ENCODE measurements around the gene CHRNA4.

CHRNA4 gene

GRCh38 chr20:63325554-63326313 lies 35.4 kb downstream of the CHRNA4 start:
- no peaks in the 10 kb centered on the region for H3K4me1 ChIP-seq (ENCODE audit: low read length)
- no peak overlapping the region for H2AFZ ChIP-seq (ENCODE audit: low read depth, low read length)
- peaks cover 13% of the 10 kb centered on the region; the same call in 1 of the 2 replicates for H3K27me3 ChIP-seq (ENCODE audit: low read depth, low read length)
- no peak overlapping the region for H3K9ac ChIP-seq (ENCODE audit: low read length)
- H4K20me1 ChIP-seq (ENCODE audit: insufficient read depth, low read length), result no peaks in the 10 kb centered on the region
- no peak overlapping the region for H3K4me2 ChIP-seq (ENCODE audit: low read length)
- H3K79me2 ChIP-seq (ENCODE audit: low read length), result no peaks in the 10 kb centered on the region
- no peak for TF ChIP-seq EZH2phosphoT487 (IDR thresholded peaks at IDR 0.05; ENCODE audit: low read depth)
- no peak for TF ChIP-seq CTCF (IDR thresholded peaks at IDR 0.05; ENCODE audit: low read depth, low read length)
- no peaks in the 10 kb centered on the region for H3K9me3 ChIP-seq (ENCODE audit: insufficient read depth, low read length)
- H3K27ac ChIP-seq (ENCODE audit: low read length), result no peak overlapping the region
- no peak overlapping the region for H3K4me3 ChIP-seq (ENCODE audit: low read length)
- no peaks in the 10 kb centered on the region for H3K36me3 ChIP-seq (replicated peaks; ENCODE audit: low read depth, low read length)

GRCh38 chr20:63325021-63325471 lies 36.1 kb downstream of the CHRNA4 start:
- Histone ChIP-seq H3K36me3 (replicated peaks; ENCODE audit: low read depth, low read length) (no peaks in the 10 kb centered on the region), H3K27ac (ENCODE audit: low read length) (no peak overlapping the region), H3K79me2 (ENCODE audit: low read length) (no peaks in the 10 kb centered on the region)

GRCh38 chr20:63323357-63323981 lies 37.7 kb downstream of the CHRNA4 start:
- Histone ChIP-seq H3K9me3 (ENCODE audit: insufficient read depth, low read length) (no peaks in the 10 kb centered on the region), H3K36me3 (replicated peaks; ENCODE audit: low read depth, low read length) (no peaks in the 10 kb centered on the region), H3K4me2 (ENCODE audit: low read length) (no peak overlapping the region), H3K79me2 (ENCODE audit: low read length) (no peaks in the 10 kb centered on the region), H3K27ac (ENCODE audit: low read length) (no peak overlapping the region), H3K4me3 (ENCODE audit: low read length) (no peak overlapping the region), H2AFZ (ENCODE audit: low read depth, low read length) (no peak overlapping the region), H4K20me1 (ENCODE audit: insufficient read depth, low read length) (no peaks in the 10 kb centered on the region), H3K9ac (ENCODE audit: low read length) (no peak overlapping the region), H3K27me3 (ENCODE audit: low read depth, low read length) (peaks cover 13% of the 10 kb centered on the region; the same call in 1 of the 2 replicates), H3K4me1 (ENCODE audit: low read length) (no peaks in the 10 kb centered on the region)
- TF ChIP-seq CTCF (IDR thresholded peaks at IDR 0.05; ENCODE audit: low read depth, low read length) (no peak), EZH2phosphoT487 (IDR thresholded peaks at IDR 0.05; ENCODE audit: low read depth) (no peak)

More at GRCh38 chr20:63325021-63325471, 36.1 kb downstream of the CHRNA4 start:
- H3K4me3 ChIP-seq (ENCODE audit: low read length), result no peak overlapping the region
- no peak overlapping the region for H3K4me2 ChIP-seq (ENCODE audit: low read length)
- H2AFZ ChIP-seq (ENCODE audit: low read depth, low read length), result no peak overlapping the region
- H3K4me1 ChIP-seq (ENCODE audit: low read length), result no peaks in the 10 kb centered on the region
- H3K9ac ChIP-seq (ENCODE audit: low read length), result no peak overlapping the region
- H3K27me3 ChIP-seq (ENCODE audit: low read depth, low read length), result peaks cover 13% of the 10 kb centered on the region; the same call in 1 of the 2 replicates
- no peak for TF ChIP-seq EZH2phosphoT487 (IDR thresholded peaks at IDR 0.05; ENCODE audit: low read depth)
- no peak for TF ChIP-seq CTCF (IDR thresholded peaks at IDR 0.05; ENCODE audit: low read depth, low read length)
- no peaks in the 10 kb centered on the region for H3K9me3 ChIP-seq (ENCODE audit: insufficient read depth, low read length)
- no peaks in the 10 kb centered on the region for H4K20me1 ChIP-seq (ENCODE audit: insufficient read depth, low read length)

GRCh38 chr20:63322933-63323273 lies 38.2 kb downstream of the CHRNA4 start:
- no peaks in the 10 kb centered on the region for H3K4me1 ChIP-seq (ENCODE audit: low read length)
- TF ChIP-seq CTCF (IDR thresholded peaks at IDR 0.05; ENCODE audit: low read depth, low read length) (no peak), EZH2phosphoT487 (IDR thresholded peaks at IDR 0.05; ENCODE audit: low read depth) (no peak)
- H3K9ac ChIP-seq (ENCODE audit: low read length), result no peak overlapping the region
- H3K9me3 ChIP-seq (ENCODE audit: insufficient read depth, low read length), result no peaks in the 10 kb centered on the region
- no peaks in the 10 kb centered on the region for H3K36me3 ChIP-seq (replicated peaks; ENCODE audit: low read depth, low read length)
- H3K79me2 ChIP-seq (ENCODE audit: low read length), result no peaks in the 10 kb centered on the region
- no peak overlapping the region for H2AFZ ChIP-seq (ENCODE audit: low read depth, low read length)
- H3K4me3 ChIP-seq (ENCODE audit: low read length), result no peak overlapping the region
- H4K20me1 ChIP-seq (ENCODE audit: insufficient read depth, low read length), result no peaks in the 10 kb centered on the region
- no peak overlapping the region for H3K27ac ChIP-seq (ENCODE audit: low read length)
- no peak overlapping the region for H3K4me2 ChIP-seq (ENCODE audit: low read length)
- H3K27me3 ChIP-seq (ENCODE audit: low read depth, low read length), result peaks cover 13% of the 10 kb centered on the region; the same call in 1 of the 2 replicates

Measured in OCI-LY3 (cell line).